Suprapubic skin (tissue), 4 donors: ENCODE results near the gene TMEM178B.

Experiments
- CTCF ChIP-seq, 2 donors: fragments of 200-600 bp in 1 of 2; fragments of 450-650 bp in 1 of 2; sonication (generic) in 1 of 2; IDR thresholded peaks; one replicate each; pipeline ENCODE4 v1.5.1; 2016 to 2019; ENCODE audit warnings: antibody characterized with exemption in 2 of 2, mild to moderate bottlenecking in 1 of 2, moderate library complexity in 1 of 2
- POLR2A ChIP-seq, 2 donors: fragments of 450-650 bp; IDR thresholded peaks; one replicate each; pipeline ENCODE4 v1.6.1; 2017; ENCODE audit warnings: antibody characterized with exemption in 2 of 2, mild to moderate bottlenecking in 2 of 2, moderate library complexity in 2 of 2
- POLR2AphosphoS5 ChIP-seq, 3 donors: sonication (generic); formaldehyde crosslinking; IDR thresholded peaks; one replicate each; pipeline ENCODE4 v1.6.1; 2017; ENCODE audit warnings: antibody characterized with exemption in 3 of 3

GRCh38 chr7:141369422-141369821 is 295.6 kb downstream of the TMEM178B start:
- TF ChIP-seq CTCF (IDR thresholded peaks at IDR 0.05): no peak
- TF ChIP-seq POLR2A (IDR thresholded peaks at IDR 0.05): no peak
- no peak for TF ChIP-seq POLR2AphosphoS5 (IDR thresholded peaks at IDR 0.05)
